ENCODE results near the gene ZNF883.

The ZNF883 gene

DNA sequence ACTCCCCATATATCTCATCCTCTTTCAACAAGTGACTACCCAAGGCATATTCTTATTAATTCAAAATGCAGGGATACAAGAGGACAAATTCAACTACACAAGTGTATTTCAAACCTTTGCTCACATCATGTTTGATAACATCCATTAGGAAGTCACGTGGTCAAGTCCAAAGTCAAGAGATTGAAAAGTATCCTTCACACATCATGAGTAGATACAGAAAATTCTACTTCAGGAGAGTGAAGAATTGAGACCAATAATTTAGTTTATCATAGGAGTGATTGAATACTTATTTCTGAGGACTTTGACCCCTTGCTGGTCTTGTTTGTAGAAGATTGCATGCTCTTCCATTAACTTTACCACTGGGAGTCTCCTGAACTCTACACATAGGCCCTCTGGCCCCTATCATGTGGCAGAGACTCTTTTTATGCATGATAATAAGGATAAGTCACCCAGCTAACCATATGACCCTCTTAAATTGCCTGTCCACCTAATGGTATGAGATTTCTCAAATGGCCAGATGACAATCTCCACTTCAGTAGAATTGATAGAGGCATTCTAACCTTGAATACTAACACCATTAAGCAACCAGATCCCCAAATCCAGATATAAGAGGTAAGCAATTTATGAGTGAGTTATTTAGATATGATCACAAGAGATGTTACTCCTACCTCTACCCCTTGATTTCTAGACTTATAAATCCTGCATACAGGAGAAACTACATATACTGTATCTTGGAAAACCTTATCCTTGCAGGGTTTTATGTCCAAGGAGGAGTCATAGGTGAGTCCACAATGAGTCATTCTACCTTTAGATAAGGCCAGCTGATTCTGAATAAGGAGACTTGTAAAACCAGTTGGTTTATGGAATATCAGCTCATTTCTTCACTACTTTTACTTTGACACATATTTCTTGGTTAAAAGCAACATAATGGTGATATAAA, 94.7 kb downstream of the ZNF883 start:
- TF ChIP-seq, protein P1, sequence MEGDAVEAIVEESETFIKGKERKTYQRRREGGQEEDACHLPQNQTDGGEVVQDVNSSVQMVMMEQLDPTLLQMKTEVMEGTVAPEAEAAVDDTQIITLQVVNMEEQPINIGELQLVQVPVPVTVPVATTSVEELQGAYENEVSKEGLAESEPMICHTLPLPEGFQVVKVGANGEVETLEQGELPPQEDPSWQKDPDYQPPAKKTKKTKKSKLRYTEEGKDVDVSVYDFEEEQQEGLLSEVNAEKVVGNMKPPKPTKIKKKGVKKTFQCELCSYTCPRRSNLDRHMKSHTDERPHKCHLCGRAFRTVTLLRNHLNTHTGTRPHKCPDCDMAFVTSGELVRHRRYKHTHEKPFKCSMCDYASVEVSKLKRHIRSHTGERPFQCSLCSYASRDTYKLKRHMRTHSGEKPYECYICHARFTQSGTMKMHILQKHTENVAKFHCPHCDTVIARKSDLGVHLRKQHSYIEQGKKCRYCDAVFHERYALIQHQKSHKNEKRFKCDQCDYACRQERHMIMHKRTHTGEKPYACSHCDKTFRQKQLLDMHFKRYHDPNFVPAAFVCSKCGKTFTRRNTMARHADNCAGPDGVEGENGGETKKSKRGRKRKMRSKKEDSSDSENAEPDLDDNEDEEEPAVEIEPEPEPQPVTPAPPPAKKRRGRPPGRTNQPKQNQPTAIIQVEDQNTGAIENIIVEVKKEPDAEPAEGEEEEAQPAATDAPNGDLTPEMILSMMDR (IDR thresholded peaks at IDR 0.05; ENCODE audit: low read depth, low read length, missing control alignments) = no peak
- H3K4me3 ChIP-seq (ENCODE audit: low read depth, low read length) = no peak overlapping the region
- DNase-seq (ENCODE audit: low read depth) = no peak

DNA sequence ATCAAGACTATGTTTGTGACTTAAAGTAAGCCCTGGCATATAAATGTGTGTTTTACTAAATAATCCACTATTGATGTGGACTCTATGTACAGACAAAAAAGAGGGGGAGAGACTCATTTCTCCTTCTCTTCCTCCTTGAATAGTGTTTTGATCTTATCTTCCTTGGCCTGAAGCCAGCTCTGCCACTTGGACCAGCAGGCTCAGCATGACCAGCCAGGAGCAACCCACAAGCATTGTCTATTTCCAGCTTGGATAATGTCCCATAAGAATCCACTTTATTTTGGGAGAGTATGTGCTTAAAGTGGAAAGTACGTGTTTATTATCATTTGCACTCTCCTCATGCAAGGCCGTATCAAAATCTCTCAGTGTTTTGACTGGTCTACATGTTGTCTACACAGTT, 97.5 kb downstream of the ZNF883 start:
- no peak for DNase-seq (ENCODE audit: low read depth)
- TF ChIP-seq, protein P1 (IDR thresholded peaks at IDR 0.05; ENCODE audit: low read depth, low read length, missing control alignments) = no peak
- H3K4me3 ChIP-seq (ENCODE audit: low read depth, low read length) = no peak overlapping the region

DNA sequence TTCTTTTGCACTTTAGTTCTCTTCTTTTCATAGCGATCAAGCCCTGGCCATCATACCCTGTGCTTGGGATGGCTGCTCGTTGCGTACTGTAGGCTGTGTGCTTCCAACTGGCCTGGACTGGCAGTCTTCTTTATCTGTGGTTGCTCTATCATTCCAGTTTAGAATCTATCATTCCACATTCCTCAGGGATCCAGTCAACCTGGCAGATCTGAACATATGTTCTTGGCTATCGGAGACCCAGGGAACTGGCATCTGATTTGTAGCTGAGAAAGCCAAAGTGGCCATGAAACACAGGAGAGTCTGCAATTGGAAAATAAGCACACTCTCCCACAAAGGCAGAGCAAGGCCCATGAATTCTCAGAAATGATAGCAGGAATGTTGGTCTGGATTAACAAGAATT, 98.7 kb downstream of the ZNF883 start:
- no peak for DNase-seq (ENCODE audit: low read depth)
- TF ChIP-seq, protein P1 (IDR thresholded peaks at IDR 0.05; ENCODE audit: low read depth, low read length, missing control alignments) = no peak
- H3K4me3 ChIP-seq (ENCODE audit: low read depth, low read length) = no peak overlapping the region

DNA sequence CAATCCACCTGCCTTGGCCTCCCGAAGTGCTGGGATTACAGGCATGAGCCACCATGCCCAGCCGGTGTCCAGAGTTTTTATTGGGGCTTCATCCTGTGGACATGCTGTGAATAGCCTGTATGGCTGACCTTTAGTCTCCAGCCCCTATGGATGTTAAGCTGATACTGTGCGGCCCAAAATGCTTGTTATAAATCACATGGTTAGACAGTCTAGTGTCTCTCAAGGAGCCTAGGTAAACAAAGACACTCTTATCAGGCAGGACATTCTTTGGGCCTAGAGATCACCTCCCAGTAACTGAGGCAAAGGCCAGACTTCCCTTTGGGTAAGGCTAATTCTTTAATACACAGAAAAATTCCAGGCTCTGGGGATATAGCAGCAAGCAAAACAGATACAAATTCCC, 99.4 kb downstream of the ZNF883 start:
- TF ChIP-seq, protein P1 (IDR thresholded peaks at IDR 0.05; ENCODE audit: low read depth, low read length, missing control alignments) = no peak
- H3K4me3 ChIP-seq (ENCODE audit: low read depth, low read length) = no peak overlapping the region
- no peak for DNase-seq (ENCODE audit: low read depth)

DNA sequence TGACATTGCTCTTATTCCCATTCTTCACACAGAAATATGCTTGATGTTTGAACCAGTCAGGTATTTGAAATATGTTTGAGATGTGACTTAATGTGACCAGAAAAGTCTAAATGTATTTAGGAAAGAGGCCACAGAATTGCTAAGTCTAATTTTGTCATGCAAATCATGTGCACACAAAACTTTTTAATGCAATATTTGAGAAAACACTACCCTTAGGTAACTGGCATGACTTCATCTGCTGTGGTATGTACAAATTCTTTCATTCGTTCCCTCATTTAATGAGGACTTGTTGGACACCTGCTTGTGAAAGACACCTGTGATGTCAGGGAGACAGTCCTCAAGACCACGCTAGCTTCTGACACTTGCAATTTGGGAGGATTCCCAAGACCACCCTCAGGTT, 100.3 kb downstream of the ZNF883 start:
- TF ChIP-seq, protein P1 (IDR thresholded peaks at IDR 0.05; ENCODE audit: low read depth, low read length, missing control alignments) = no peak
- no peak overlapping the region for H3K4me3 ChIP-seq (ENCODE audit: low read depth, low read length)

More for the DNA sequence above, 100.3 kb downstream of the ZNF883 start:
- DNase-seq (ENCODE audit: low read depth) = no peak

All from GM12864 (cell line).